Measurements from ENCODE around the gene KNCN.

The KNCN gene

GRCh38 chr1:46522184-46522968 lies 29.1 kb downstream of the KNCN start:
- DNase-seq = no peak

GRCh38 chr1:46521414-46521813 lies 30.0 kb downstream of the KNCN start:
- no peak for DNase-seq

DNA sequence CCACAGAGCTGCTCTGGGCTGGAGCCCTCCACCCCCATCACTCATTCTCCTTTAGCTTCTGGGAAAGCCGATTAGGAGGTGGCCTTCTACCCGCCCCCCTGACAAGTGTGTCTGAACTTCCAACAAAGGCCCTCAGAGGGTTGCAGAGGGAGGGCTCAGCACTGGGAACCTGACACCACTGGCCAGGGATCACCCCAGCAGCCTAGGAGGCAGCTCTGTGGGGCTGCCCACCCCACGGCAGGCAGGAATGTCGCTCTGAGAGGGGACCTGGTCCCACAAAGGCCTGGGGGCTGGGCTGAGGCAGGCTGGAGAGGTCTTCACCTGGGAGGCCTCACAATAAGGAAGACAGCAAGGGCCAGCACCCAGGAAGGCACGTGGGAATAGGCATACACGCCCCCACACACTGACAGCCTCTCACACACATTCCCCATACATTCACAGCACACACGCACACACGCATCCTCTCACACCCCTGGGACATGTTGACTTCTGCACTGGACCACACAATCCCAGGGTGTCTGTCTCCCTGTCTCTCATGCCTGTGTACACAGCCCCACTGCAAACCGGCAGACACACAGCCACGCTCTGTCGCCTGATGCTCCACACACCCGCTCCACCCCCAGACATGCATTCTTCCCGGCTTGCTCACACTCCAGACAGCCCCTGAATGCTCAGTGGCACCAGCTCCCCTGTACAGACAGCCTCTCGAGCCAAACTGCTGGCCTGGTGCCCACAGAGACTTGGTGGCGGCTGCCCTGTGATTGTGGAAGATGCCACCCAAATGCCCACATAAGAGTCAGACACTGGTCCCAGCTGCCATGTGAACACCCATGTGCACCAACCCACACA lies 31.2 kb downstream of the KNCN start:
- DNase-seq = peak; percentile 50

DNA sequence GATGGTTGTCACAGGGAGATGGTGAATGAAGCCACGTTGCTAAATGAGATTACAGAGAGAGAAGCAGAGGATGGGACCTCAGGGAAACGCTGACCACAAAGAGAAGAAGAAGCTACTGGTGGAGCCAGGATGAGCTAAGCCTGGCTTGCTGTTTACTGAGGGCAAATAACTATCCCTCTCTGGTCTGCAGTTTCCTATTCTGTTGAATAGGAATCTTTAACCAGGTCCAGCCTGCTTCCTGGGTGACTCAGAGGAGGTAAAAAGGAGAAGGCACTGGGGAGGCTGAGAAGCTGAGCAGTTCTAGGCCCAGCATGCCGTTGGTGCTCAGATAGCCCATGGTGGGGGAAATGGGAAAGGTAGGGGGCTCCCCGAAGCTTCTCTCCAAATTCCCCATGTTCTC lies 32.2 kb downstream of the KNCN start:
- no peak for DNase-seq

DNA sequence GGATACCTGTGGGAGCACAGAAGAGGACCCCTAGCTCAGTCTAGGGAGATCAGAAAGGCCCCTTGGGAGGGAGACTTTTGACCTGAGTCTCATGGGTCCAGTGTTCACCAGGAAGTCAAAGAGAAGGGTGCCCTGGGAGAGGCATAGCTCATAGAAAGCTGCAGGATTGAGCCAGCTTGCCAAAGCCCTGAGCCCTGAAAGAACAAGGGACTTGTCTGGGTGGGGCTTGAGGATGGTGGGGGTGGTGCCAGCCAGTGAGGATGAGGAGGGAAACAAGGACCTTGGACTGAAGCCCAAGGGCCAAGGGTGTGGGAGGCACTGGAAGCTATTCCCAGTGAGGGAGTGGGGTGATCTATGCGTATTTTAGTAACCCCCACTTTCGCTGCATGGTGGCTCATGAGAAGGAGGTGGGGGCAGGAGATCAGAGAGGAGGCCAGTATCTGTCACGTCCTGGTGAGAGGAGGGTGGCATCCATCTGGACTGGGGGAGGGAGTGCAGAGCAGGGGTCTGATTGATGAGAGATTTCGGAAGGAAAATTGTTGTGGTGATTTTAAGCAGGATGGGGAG lies 33.4 kb downstream of the KNCN start:
- DNase-seq = peak; percentile 43

GRCh38 chr1:46517010-46517600 lies 34.3 kb downstream of the KNCN start:
- DNase-seq = peak; percentile 100

- no peak for DNase-seq
Observed at GRCh38 chr1:46516200-46516950, 35.1 kb downstream of the KNCN start.

GRCh38 chr1:46515576-46515975 lies 35.9 kb downstream of the KNCN start:
- DNase-seq = no peak

GRCh38 chr1:46513536-46513935 lies 37.9 kb downstream of the KNCN start:
- DNase-seq = no peak

GRCh38 chr1:46512792-46513190 lies 38.7 kb downstream of the KNCN start:
- DNase-seq = no peak

- DNase-seq = no peak
Observed at GRCh38 chr1:46512135-46512791, 39.2 kb downstream of the KNCN start.

- no peak for DNase-seq
Observed at GRCh38 chr1:46510998-46511365, 40.5 kb downstream of the KNCN start.

GRCh38 chr1:46510341-46510997 lies 41.0 kb downstream of the KNCN start:
- DNase-seq = no peak

- no peak for DNase-seq
Observed at GRCh38 chr1:46508757-46509156, 42.7 kb downstream of the KNCN start.

- DNase-seq = no peak
Observed at GRCh38 chr1:46506470-46507219, 44.8 kb downstream of the KNCN start.

- DNase-seq = no peak
Observed at GRCh38 chr1:46503421-46503820, 48.0 kb downstream of the KNCN start.

DNA sequence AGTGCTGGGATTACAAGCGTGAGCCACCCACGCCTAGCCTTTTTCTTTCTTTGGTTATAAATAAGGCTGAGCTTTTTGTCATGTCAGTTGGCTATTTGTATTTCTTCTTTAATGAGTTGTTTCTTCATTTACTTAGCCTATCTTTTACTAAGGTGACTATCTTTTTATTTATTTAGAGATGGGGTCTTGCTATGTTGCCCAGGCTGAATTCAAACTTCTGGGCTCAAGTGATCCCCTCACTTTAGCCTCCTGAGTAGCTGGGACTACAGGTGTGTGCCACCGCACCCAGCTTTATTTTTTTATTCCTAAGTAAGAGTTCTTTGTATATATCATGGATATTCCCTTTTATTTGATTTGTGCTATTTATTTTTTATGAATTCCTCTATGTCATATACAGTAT lies 49.9 kb downstream of the KNCN start:
- DNase-seq = no peak

- no peak for DNase-seq
Observed at GRCh38 chr1:46497665-46498064, 53.8 kb downstream of the KNCN start.

GRCh38 chr1:46497020-46497419 lies 54.4 kb downstream of the KNCN start:
- DNase-seq = no peak

- no peak for DNase-seq
Observed at GRCh38 chr1:46496505-46496904, 54.9 kb downstream of the KNCN start.

DNA sequence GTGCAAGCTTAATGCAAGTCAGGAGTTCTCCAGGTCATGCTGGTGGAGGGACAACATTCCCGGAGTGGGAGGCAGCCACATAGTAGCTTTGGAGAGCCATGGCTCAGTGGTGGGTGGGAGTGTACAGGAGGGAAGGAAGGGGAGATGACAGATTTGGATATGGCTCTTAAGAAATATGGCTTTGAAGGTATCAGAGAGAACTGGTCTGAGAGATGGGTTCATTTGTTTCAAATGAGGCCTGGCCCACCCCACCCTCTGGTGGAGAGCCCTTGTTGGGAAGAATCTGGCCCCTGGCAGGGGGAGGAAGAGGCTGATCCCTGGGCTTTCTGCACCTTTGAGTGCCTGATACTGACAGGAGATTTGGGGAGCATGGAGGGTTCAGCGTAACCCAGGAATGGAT lies 55.7 kb downstream of the KNCN start:
- DNase-seq = no peak

All from NCI-H2029 (cell line).